ENCODE results near the gene TRIM21. TPM values are rescaled to one million over a fixed set of nuclear protein-coding genes. Genes with fewer than 3 reads are reported as not detected.
A peak's percentile ranks its signal among the peaks of the same experiment; 100 is the strongest.
"Not testable (repeated sequence)": the region's sequence is repeated elsewhere in the genome, so short reads cannot be mapped to it uniquely, and the experiment has no call there.

TRIM21 gene
- polyA plus RNA-seq (2013, experiment 1 of 2; ENCODE audit: insufficient read length) = 13.7 TPM
- 12.4 TPM for polyA plus RNA-seq (2013, experiment 2 of 2; ENCODE audit: insufficient read length)

DNA sequence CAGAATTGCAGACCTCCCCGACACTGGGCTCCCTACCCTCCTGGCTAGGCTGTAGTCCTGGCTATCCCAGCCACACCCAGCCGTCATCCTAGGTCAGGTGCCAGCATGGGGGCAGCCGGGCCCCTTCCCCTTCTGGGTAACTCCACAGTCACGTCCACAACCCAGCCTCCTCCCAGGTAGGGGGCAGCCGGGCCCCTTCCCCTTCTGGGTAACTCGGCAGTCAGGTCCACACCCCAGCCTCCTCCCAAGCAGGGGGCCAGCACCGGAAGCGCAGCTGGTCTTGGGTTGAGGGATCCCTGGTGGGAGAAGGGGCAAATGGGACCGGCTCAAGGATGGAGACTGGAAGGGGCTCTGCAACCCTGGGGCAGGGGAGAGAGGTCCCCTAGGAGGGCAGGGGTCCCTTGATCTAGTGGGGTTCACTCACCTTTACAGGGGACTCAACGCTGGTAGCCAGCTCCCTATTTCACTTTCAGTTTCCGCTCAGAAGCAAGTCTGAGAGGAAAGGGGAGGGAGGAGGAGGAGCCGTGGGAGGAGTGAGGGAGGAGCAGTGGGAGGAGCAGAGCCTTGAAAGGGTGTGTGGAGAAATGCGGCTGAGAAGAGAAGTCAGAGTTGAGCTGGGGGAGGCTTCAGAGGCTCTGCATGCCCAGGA lies at the start of gene TRIM21:
TSS of gene TRIM21 (minus strand) at position 494 of the 649 bp plus-strand sequence. CDS start 3,293 bp downstream, outside the sequence.
- DNase-seq = peak; percentile 78

DNA sequence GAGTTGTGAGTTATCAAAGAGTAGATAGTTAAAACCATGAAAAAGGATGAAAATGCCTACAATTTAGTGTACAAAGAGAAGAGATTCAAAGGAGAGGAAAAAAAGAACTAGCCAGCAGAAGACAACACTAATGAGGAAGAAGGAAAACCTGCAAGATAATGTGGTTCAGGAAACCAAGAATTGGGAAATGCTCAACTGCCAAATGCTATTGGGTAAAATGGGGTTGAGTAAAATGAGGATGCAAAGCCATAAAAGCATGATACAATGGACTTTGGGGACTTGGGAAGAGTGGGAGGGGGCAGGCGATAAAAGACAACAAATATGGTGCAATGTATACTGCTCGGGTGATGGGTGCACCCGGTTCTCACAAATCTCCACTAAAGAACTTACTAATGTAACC lies 48.0 kb upstream of the TRIM21 start:
- DNase-seq = no peak

DNA sequence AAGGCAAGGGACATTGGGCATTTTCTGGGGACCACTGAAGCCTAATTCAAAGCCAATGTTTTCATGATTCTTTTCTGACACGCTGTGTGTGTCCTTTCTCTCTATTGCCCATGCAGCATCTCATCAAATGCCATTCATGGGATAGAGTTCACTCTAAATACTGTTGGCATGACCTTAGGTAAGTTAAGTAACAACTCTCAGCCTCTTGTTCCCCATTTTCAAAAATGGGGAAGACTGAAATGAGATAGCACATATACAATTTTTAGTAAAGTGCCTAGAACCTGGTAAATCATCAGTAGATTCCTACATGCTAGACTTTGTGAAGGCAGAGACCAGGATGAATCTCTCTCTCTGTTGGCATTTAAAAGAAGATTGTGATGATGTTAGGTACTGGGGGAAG lies 42.9 kb upstream of the TRIM21 start:
- DNase-seq = no peak

DNA sequence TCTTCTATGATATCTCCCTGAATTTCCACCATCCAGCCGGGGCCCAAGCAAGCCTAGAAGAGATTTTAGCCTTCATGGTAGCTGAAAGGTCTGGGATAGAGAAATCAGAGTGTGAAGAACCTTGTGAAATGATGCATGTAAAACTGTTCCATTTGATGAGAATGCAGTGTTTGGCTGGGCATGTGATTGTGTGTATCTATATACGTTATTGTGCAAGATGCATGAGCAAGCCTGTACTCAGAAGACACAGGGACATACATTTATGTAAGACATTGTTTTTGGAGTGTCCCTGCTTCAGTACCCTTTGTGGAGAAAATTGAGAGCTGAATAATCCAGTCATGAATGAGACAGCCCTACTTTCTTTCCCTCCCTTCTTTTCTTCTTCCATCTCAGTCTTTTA lies 40.4 kb upstream of the TRIM21 start:
- no peak for DNase-seq

DNA sequence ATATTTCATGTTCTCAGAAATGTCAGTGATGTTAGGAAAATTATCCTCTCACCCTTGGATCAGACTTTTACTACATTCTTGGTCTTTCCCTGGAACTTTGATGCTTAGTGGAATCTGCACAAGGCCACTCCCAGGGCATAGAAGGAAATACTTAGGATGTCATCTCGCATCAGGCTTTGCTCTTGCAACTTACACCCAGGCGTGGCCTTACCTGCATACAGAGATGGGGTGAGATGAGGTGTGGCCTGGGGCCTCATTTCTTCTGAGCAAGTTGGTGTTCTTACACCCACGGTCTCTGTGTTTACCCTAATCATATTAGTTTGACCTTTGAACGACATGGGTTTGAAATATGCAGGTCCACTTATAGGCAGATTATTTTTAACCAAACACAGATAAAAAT lies 36.5 kb upstream of the TRIM21 start:
- no peak for DNase-seq

DNA sequence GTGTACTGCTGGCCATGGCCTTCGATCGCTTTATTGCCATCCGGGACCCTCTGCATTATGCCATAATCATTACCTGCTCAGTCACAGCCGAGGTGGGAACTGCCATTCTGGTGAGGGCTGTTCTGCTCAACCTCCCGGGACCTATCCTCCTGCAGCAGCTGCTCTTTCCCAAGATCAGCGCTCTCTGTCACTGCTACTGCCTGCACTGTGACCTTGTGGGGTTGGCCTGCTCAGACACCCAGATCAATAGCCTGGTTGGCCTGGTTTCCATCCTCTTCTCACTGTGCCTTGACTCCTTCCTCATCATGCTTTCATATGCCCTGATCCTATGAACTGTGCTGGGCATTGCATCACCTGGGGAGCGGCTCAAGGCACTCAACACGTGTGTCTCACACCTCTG lies 24.9 kb upstream of the TRIM21 start:
- no peak for DNase-seq

DNA sequence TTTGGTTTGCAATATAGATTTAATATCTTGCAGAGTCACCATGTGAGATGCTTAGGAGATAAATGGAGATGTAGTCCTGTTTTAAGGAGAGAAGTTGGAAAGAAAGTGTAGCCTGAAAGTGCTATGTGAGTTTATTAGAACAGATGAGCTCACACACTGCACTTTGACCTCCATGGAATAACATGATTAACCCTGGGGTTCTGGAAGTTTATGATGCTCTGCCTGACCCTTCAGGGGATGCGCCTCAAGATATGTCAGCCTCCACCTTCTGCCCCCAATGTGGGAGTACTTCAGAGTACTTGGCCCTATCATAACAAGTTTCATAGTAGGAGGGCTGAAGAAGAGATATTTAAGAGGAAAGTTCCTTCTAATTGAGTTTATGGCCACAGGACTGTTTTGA lies 23.3 kb upstream of the TRIM21 start:
- no peak for DNase-seq

DNA sequence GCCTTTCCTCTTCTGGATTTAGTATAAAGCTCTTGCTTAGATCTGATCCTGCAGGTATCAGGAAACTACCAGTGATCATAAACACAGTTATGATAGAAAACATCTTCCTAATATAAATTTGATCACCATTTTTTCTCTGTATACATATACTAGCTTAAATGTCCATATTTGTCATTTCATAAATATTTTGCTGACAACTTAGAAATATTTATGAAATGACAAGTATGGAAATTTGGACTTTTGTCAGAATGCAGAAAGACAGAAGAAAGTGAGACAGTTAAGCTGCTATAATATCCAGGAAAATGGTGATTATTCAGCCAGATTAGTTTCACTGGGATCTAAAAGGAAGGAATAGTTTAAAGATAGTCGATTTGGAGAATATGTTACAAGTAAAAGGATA lies 22.8 kb upstream of the TRIM21 start:
- DNase-seq = no peak

DNA sequence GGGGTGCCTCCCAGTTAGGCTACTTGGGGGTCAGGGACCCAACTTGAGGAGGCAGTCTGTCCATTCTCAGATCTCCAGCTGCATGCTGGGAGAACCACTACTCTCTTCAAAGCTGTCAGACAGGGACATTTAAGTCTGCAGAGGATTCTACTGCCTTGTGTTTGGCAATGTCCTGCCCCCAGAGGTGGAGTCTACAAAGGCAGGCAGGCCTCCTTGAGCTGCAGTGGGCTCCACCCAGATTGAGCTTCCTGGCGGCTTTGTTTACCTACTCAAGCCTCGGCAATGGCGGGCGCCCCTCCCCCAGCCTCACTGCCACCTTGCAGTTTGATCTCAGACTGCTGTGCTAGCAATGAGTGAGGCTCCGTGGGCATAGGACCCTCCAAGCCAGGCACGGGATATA lies 12.7 kb upstream of the TRIM21 start:
- not testable (repeated sequence) for DNase-seq

DNA sequence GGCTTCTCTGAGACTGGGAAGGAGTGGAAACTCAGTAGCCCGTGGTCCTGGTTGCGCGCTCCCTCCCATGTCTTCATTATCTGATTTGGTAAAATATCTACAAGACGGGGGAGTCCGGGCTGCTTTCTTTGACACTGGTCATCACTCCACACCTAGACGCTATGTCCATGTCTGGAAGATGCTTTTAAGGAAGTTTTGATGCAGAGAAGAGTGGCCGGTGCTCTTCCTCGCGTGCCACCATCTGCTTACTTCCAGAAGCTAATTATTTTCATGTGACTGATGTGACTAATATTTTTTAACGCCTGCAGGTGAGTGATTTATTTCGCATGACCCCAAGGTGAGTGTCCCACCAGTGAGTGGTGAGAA lies 339 bp upstream of the TRIM21 start:
- DNase-seq = no peak

DNA sequence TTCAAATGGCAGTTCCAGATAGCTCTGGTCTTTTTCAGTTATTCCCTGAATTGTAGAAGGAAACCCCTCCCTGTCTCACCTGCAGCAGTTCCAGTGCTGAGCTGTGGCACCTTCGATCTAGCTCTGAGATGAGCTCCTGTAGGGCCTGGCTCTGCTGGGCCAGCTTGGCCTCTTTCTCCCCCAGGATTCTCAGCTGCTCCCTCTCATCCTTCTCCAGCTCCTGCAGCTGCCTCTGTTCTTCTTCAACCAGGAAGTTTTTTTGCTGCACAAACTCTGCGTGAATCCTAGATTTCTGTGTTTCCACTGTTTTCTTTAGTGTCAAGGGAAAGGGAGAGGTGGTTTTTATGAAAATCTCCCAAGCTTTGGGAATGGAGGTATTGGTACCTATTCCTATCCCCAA lies 5.3 kb downstream of the TRIM21 start:
- DNase-seq = no peak

DNA sequence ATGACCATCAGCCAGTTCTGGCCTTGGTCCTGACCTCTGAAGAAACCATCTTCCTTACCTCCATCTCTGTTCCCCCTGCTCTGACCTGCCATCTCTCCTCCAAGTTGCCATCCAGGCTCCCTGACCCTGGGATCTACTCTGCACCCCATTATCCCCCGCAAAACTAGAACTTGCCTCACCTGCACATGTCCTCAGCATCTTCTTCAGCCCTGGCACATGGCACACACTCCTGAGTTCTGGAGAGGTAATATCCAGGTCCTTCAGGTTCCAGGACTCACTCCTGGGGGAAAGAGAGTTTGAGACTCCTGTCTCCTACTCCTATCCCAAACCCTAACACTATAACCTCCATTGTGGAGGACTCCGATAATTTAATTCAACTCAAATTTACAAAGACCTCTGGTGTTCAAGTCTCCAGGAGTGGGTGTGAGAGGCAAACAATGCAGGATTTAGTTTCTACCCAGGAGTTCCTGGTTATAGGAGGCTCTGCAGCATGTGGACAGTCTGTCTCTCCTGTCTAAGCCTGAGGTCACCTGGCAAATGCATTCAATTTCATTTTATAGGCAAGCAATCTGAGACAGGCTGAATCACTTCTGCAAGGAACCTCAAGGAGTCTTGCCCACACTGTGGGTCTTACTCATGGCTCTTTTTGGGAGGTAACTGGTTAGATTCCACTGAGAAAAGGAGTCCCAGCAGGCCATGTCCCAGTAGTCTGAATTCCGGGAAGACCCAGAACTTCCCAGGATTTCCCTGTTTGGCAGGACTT lies 7.3 kb downstream of the TRIM21 start:
- DNase-seq = no peak

DNA sequence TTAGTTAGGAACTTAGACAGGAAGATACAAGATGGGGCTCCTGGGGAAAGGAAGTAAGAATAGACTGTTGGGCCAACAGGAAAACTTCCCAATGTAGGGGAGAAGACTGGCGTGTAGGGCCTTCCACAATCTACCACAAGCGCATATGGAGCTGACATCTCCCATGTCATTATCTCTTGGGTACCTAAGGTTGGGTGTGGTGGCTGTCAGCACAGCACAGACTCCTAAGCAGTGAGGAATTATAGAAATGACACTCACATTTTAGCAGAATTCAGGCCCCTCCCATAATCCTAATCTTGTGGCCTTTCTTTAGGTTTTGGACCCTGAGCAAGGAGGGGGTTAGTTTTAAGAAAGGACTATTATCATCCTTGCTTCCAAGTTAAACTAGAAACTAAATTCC lies 11.6 kb downstream of the TRIM21 start:
- no peak for DNase-seq

DNA sequence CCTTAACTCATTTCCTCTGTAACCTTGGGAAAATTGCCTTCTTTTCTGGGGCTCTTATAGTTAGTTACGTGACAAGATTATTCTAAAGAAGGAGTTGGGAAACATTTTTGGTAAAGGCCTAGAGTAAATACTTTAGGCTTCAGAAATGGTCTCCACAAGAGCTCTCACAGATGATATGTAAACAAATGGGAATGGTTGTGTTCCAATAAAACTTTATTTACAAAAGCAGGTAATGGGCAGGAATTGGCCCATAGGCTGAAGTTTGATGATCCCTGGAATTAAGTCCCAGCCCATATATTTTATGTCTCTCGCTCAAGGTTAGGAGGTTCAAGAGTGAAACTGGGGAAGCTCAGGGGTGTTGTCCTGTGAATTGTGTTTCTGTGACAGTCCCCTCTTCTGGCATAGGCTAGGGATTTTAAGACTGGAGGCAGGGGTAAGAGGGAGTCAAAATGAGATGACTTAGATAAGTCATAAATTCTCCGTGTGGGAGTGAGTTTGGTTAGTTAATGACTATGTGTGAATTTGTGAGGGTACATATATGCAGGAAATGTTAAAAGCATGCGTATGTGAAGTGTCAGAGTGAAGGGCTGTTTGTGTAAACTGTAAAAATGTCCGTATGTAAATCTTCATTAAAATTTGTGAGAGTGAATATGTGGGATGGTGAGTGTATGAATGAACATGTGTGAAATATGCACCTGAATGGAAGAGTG lies 17.9 kb downstream of the TRIM21 start:
- no peak for DNase-seq

DNA sequence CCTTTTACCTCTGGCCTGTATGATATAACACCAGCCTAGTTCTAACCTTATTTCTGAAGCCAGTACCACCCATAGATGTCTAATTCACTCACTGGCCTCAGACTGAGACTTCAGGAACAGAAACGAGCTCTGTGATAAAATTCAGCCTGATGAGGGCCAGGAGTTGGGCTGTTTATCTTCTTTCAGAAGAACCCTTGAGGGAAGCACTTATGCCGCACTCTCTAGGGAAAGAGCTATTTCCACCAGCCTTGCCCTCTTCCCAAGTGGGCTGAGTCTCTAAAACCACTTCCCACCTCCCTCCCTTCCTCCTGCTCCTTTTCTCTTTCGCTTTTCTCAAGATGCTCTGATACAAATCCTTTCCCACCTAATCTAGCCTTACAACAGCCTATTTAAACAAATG lies 23.3 kb downstream of the TRIM21 start:
- DNase-seq = no peak

DNA sequence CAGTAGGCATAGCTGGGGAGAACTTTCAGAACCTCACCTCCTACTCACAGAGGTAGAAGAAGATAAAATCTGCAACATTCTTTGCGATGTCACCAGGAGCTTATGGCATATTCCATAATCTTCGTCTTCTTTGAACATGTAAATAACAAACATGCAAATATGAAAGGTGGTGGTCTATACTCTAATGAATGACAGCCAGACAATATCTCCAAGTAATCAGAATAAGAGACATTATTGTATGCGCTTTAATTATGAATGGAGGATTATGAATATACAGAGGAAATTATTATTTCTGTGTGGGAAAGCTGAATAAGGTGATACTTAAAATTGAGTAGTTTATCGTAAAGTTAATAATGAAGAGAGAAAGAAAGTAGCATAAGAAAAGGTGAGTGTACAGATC lies 25.2 kb downstream of the TRIM21 start, which contains the start of gene OR52B4:
TSS of gene OR52B4 (minus strand) at position 101 of the 400 bp plus-strand sequence. CDS start at position 10, 91 bp downstream.
- DNase-seq = no peak

DNA sequence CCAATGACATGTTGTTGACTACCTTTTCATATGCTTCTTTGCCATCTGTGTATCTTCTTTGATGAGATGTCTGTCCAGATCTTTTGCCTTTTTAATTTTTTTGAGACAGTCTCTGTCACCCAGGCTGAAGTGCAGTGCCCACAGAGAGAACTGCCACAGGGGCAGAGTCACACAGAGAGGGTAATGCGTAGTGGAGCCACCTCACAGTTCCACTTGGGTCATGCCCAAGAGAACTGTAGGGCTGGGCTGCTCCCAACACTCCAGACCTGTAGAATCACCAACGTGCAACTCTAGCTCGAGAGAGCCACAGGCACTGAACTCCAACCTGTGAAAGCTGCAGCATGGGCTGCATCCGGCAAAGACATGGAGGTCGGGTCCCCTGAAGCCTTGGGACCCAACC lies 45.4 kb downstream of the TRIM21 start:
- not testable (repeated sequence) for DNase-seq

DNA sequence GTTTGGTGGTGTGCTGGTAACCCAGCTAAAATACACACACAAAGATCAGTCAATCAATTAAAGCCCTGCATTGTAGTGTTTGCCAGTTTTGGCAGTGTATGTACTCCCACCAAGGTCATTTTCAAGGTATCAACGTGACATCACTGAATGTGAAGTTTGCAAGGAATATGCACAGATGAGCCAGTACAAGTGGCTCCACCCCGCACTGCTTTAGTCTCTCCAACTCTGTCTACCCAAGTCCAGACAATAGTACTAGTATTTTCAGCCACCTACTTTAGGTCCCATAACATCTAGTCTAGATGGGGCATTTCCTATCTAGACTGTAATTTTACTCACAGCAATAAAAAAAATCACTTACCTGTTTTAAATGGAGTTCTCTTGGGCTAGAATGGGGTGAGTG lies 48.1 kb downstream of the TRIM21 start:
- not testable (repeated sequence) for DNase-seq

Measured in fibroblast of skin of abdomen (primary cell).